H1 (cell line): Measurements from ENCODE around the gene STARD4. TPM values are rescaled to one million over a fixed set of nuclear protein-coding genes. Genes with fewer than 3 reads are reported as not detected.

Experiments
- CTCF ChIA-PET: fragments of 300-600 bp; sonication (Branson Sonifier 250); formaldehyde crosslinking; loops from one replicate; lab custom pipeline; 2021; ENCODE audit not compliant: partially characterized antibody; lab: Charles Lee
- POLR2A ChIA-PET: fragments of 300-600 bp; sonication (Branson Sonifier 250); formaldehyde crosslinking; loops from one replicate; lab custom pipeline; 2021; ENCODE audit warnings: inconsistent platforms; ENCODE audit not compliant: partially characterized antibody; lab: Charles Lee
- DNase-seq, 2 experiments: peaks; one replicate each; pipeline versions ENCODE4 v3.0.0 to v3.0.0-alpha.2; 2010 to 2022; ENCODE audit warnings: low spot score in 2 of 2, low read depth in 1 of 2, mixed read lengths in 1 of 2
- FAIRE-seq: peaks from 2 replicates; lab custom pipeline; 2011; peaks lifted over from hg19 to GRCh38; lab: Jason Lieb, UNC
- H2AFZ ChIP-seq: 2 replicates; pipeline ENCODE4 v1.8.1; 2012; ENCODE audit warnings: low read length, inconsistent platforms
- H2AK5ac ChIP-seq: 2 replicates; pipeline ENCODE4 v1.6.1; 2013; ENCODE audit warnings: low read depth, low read length
- H2BK120ac ChIP-seq: replicated peaks from 2 replicates; pipeline ENCODE3; 2013; ENCODE audit warnings: low read depth, low read length, inconsistent platforms
- H2BK12ac ChIP-seq: 2 replicates; pipeline ENCODE4 v1.6.1; 2013; ENCODE audit warnings: low read depth, low read length
- H2BK15ac ChIP-seq: 2 replicates; pipeline ENCODE4 v1.6.1; 2013; ENCODE audit warnings: low read length
- H2BK20ac ChIP-seq: 2 replicates; pipeline ENCODE4 v1.6.1; 2013; ENCODE audit warnings: low read length
- H2BK5ac ChIP-seq: 2 replicates; pipeline ENCODE4 v1.6.1; 2013; ENCODE audit warnings: low read depth, low read length
- H3K14ac ChIP-seq: 2 replicates; pipeline ENCODE4 v1.6.1; 2013; ENCODE audit warnings: inconsistent platforms; ENCODE audit not compliant: insufficient read length
- H3K18ac ChIP-seq: 2 replicates; pipeline ENCODE4 v1.6.1; 2013; ENCODE audit warnings: low read length; ENCODE audit errors: extremely low read depth
- H3K23ac ChIP-seq: 2 replicates; pipeline ENCODE4 v1.6.1; 2013; ENCODE audit warnings: inconsistent platforms; ENCODE audit not compliant: insufficient read length
- H3K23me2 ChIP-seq: 2 replicates; pipeline ENCODE4 v1.6.1; 2013; ENCODE audit warnings: low read depth, low read length
- H3K27ac ChIP-seq: 2 replicates; pipeline ENCODE4 v1.6.1; 2011; ENCODE audit warnings: low read depth, low read length, inconsistent platforms
- H3K27me3 ChIP-seq, 4 experiments: replicated peaks in 1 of 4; 1 replicate in 1 of 4; 2 replicates in 3 of 4; pipeline versions ENCODE4 v1.6.1 to v1.8.1; 2011 to 2013; ENCODE audit warnings: low read length in 3 of 4, mild to moderate bottlenecking in 3 of 4, inconsistent platforms in 2 of 4, mixed read lengths in 2 of 4, moderate library complexity in 1 of 4; ENCODE audit not compliant: control insufficient read depth in 3 of 4, insufficient read depth in 3 of 4; ENCODE audit errors: extremely low read depth in 1 of 4
- H3K36me3 ChIP-seq, 4 experiments: 2 replicates each; pipeline versions ENCODE4 v1.6.1 to v1.8.1; 2011 to 2013; ENCODE audit warnings: mild to moderate bottlenecking in 4 of 4, low read length in 3 of 4, moderate library complexity in 2 of 4, control low read depth in 1 of 4, inconsistent platforms in 1 of 4; ENCODE audit not compliant: insufficient read depth in 4 of 4, control insufficient read depth in 2 of 4
- H3K4ac ChIP-seq: replicated peaks from 2 replicates; pipeline ENCODE3; 2013; ENCODE audit warnings: low read length, low read depth, mixed read lengths, inconsistent platforms; ENCODE audit not compliant: insufficient read length
- H3K4me1 ChIP-seq, 4 experiments: replicated peaks in 1 of 4; 1 replicate in 1 of 4; 2 replicates in 3 of 4; pipeline versions ENCODE4 v1.6.1 to v1.8.1; 2011 to 2013; ENCODE audit warnings: low read length in 3 of 4, inconsistent platforms in 2 of 4, mixed read lengths in 1 of 4; ENCODE audit not compliant: insufficient read depth in 4 of 4, control insufficient read depth in 3 of 4
- H3K4me2 ChIP-seq, 2 experiments: 2 replicates each; pipeline versions ENCODE4 v1.6.1 to v1.8.1; 2011 to 2013; ENCODE audit warnings: low read depth in 2 of 2, low read length in 2 of 2, control low read depth in 1 of 2, inconsistent platforms in 1 of 2, mild to moderate bottlenecking in 1 of 2; ENCODE audit not compliant: insufficient read depth in 1 of 2
- H3K4me3 ChIP-seq, 4 experiments: fragments of 200-600, 300-600 bp in 1 of 4; sonication (generic), shearing (Covaris generic), sonication (Bioruptor Twin) in 1 of 4; 2 replicates each; pipeline versions ENCODE4 v1.5.1 to v1.8.1; 2011 to 2016; ENCODE audit warnings: low read length in 4 of 4, low read depth in 3 of 4, control low read depth in 2 of 4, inconsistent platforms in 2 of 4, mild to moderate bottlenecking in 2 of 4, mixed read lengths in 1 of 4, moderate library complexity in 1 of 4; ENCODE audit not compliant: insufficient read depth in 2 of 4; ENCODE audit errors: extremely low read depth in 1 of 4
- H3K56ac ChIP-seq: replicated peaks from 2 replicates; pipeline ENCODE3; 2013; ENCODE audit warnings: low read depth, mild to moderate bottlenecking, mixed read lengths, low read length, inconsistent platforms; ENCODE audit not compliant: insufficient read length
- H3K79me1 ChIP-seq: 2 replicates; pipeline ENCODE4 v1.6.1; 2013; ENCODE audit warnings: low read depth, low read length, control low read depth
- H3K79me2 ChIP-seq, 2 experiments: 2 replicates each; pipeline versions ENCODE4 v1.6.1 to v1.8.1; 2012 to 2013; ENCODE audit warnings: low read length in 2 of 2, mild to moderate bottlenecking in 2 of 2, inconsistent platforms in 1 of 2; ENCODE audit not compliant: insufficient read depth in 2 of 2, control insufficient read depth in 1 of 2
- H3K9ac ChIP-seq, 4 experiments: replicated peaks in 1 of 4; 1 replicate in 1 of 4; 2 replicates in 3 of 4; pipeline versions ENCODE4 v1.6.1 to v1.8.1; 2011 to 2013; ENCODE audit warnings: low read depth in 3 of 4, low read length in 3 of 4, control low read depth in 2 of 4, mild to moderate bottlenecking in 2 of 4, moderate library complexity in 2 of 4, inconsistent platforms in 1 of 4; ENCODE audit errors: extremely low read depth in 1 of 4
- H3K9me3 ChIP-seq, 2 experiments: 2 replicates each; pipeline versions ENCODE4 v1.6.1 to v1.8.1; 2012 to 2013; ENCODE audit warnings: mild to moderate bottlenecking in 2 of 2, moderate library complexity in 2 of 2, control low read depth in 1 of 2, inconsistent platforms in 1 of 2, low read depth in 1 of 2, low read length in 1 of 2, mixed read lengths in 1 of 2; ENCODE audit not compliant: insufficient read depth in 2 of 2
- H4K20me1 ChIP-seq, 2 experiments: replicated peaks in 1 of 2; 2 replicates each; pipeline versions ENCODE3 to v1.8.1; 2011 to 2013; ENCODE audit warnings: inconsistent platforms in 2 of 2, low read length in 2 of 2, mild to moderate bottlenecking in 1 of 2; ENCODE audit not compliant: insufficient read depth in 2 of 2, control insufficient read depth in 1 of 2
- H4K5ac ChIP-seq: 2 replicates; pipeline ENCODE4 v1.6.1; 2013; ENCODE audit warnings: low read length, low read depth, mixed read lengths, inconsistent platforms; ENCODE audit not compliant: insufficient read length
- H4K8ac ChIP-seq: 2 replicates; pipeline ENCODE4 v1.8.0; 2013; ENCODE audit warnings: mild to moderate bottlenecking, moderate library complexity, low read length, inconsistent platforms; ENCODE audit not compliant: insufficient read depth; ENCODE audit errors: extremely low read depth
- H4K91ac ChIP-seq: replicated peaks from 2 replicates; pipeline ENCODE3; 2013; ENCODE audit warnings: low read length, mixed read lengths, inconsistent platforms; ENCODE audit not compliant: insufficient read length
- ATF3 ChIP-seq: IDR thresholded peaks from 2 replicates; pipeline ENCODE4 v1.6.1; 2011; ENCODE audit warnings: low read depth, mild to moderate bottlenecking, low read length; ENCODE audit not compliant: insufficient read depth
- CEBPB ChIP-seq: IDR thresholded peaks from 2 replicates; pipeline ENCODE4 v1.6.1; 2012; ENCODE audit warnings: low read depth, low read length
- GTF2F1 ChIP-seq: IDR thresholded peaks from 2 replicates; pipeline ENCODE4 v1.6.1; 2012; ENCODE audit warnings: low read depth, low read length, improper control_type of control experiment, borderline replicate concordance
- NRF1 ChIP-seq: IDR thresholded peaks from 2 replicates; pipeline ENCODE4 v1.6.1; 2011; ENCODE audit warnings: mild to moderate bottlenecking, low read depth, low read length, improper control_type of control experiment
- TAF7 ChIP-seq: optimal IDR thresholded peaks from 2 replicates; pipeline ENCODE3; 2011; ENCODE audit warnings: low read depth, mild to moderate bottlenecking, inconsistent platforms, low read length, moderate library complexity, borderline replicate concordance
- TCF12 ChIP-seq: IDR thresholded peaks from 2 replicates; pipeline ENCODE4 v1.6.1; 2011; ENCODE audit warnings: low read depth, mild to moderate bottlenecking, low read length
- WGBS, 2 experiments: shearing (Covaris generic) in 1 of 2; methylation state at CpG; one replicate each; pipeline versions ENCODE4 v1.1.6 to v1.1.7; 2013 to 2015; ENCODE audit warnings: low lambda C conversion rate in 2 of 2, mixed read lengths in 2 of 2, inconsistent platforms in 1 of 2, low coverage in 1 of 2, missing lambda C conversion rate in 1 of 2; ENCODE audit not compliant: insufficient replicate concordance in 2 of 2, insufficient coverage in 1 of 2, insufficient read length in 1 of 2; ENCODE audit errors: extremely low coverage in 1 of 2, missing lambda C conversion rate in 1 of 2; 5-methylcytosine and 5-hydroxymethylcytosine counted together
- polyA plus RNA-seq, 7 experiments: library from polyadenylated mRNA; depleted of rRNA in 3 of 7; stranded (reverse) in 5 of 7; unstranded in 2 of 7; fragments of >200 nt in 5 of 7; fragments of 200-250 nt in 2 of 7; gene quantifications; 1 replicate in 5 of 7; 2 replicates in 1 of 7; 4 replicates in 1 of 7; pipeline versions ENCODE4 v1.2.1 to v1.2.3, GENCODE V29; 2011 to 2013; ENCODE audit warnings: missing spikeins in 2 of 7, mixed read lengths in 2 of 7
- total RNA-seq: library from RNA; stranded (reverse); fragmentation: NEBNext Ultra II Directional; extraction: Animal tissue kit (Norgen Biotek cat#: 25700); gene quantifications from 2 replicates; pipeline ENCODE4 v1.2.1, GENCODE V29; 2021

Gene STARD4
- total and polyA plus RNA-seq, 2 of the 8 experiments (the other 6 are each of a cell fraction or from before 2014, with no cell fraction given): 10.8 to 47.9 TPM

GRCh38 chr5:111493031-111493430, 19.3 kb downstream of the STARD4 start:
- Histone ChIP-seq H3K27me3 (no peaks in the 10 kb centered on the region), H3K56ac (no peak overlapping the region), H4K91ac (no peak overlapping the region), H3K27ac (no peak overlapping the region), H3K14ac (peak overlapping the region; percentile 72), H3K36me3 (peaks cover 0 to 25% (median 0%) of the 10 kb centered on the region in 4 experiments; a peak in 2 of 8 replicates), H2AK5ac (no peak overlapping the region), H3K23ac (no peak overlapping the region), H2BK5ac (peak overlapping the region; percentile 62), H3K9me3 (no peaks in the 10 kb centered on the region), H3K4me2 (no peak overlapping the region), H2BK12ac (no peak overlapping the region; the same call in 1 of the 2 replicates), H3K4me3 (no peak overlapping the region), H3K79me1 (no peaks in the 10 kb centered on the region), H3K18ac (no peak overlapping the region), H2BK20ac (no peak overlapping the region), H4K20me1 (no peaks in the 10 kb centered on the region), H4K5ac (no peak overlapping the region)
- POLR2A ChIA-PET: no interaction called here
- no peak for FAIRE-seq
- 92% methylated on average over 2 of the region's 2 CpGs; no CpG with 5 or more reads in 1 of the 2 experiments for WGBS, 2 experiments
- TF ChIP-seq NRF1 (no peak), GTF2F1 (no peak), TCF12 (no peak), CEBPB (no peak), TAF7 (no peak), ATF3 (no peak)
- TF ChIP-seq, all 59 proteins: peak for 0
- no peak overlapping the region for H2BK15ac ChIP-seq
- no peaks in the 10 kb centered on the region for H3K79me2 ChIP-seq
- CTCF ChIA-PET: interaction anchor here (0.9 to 1.7 kb wide), 2 partner anchors 32 to 371 kb away, joined by 3 to 4 read pairs; no protein-coding TSS in a partner anchor
- H2BK120ac ChIP-seq: no peak overlapping the region
- no peak for DNase-seq
- H3K23me2 ChIP-seq: no peaks in the 10 kb centered on the region
- H4K8ac ChIP-seq: no peak overlapping the region
- no peaks in the 10 kb centered on the region for H3K4me1 ChIP-seq
- no peak overlapping the region for H3K9ac ChIP-seq
- H2AFZ ChIP-seq: no peak overlapping the region
- peak overlapping the region; percentile 57 for H3K4ac ChIP-seq
